GM12874 (cell line): ENCODE measurements around the gene LRP1B.

Experiments used
- CTCF ChIP-seq: IDR thresholded peaks from 2 replicates; pipeline ENCODE4 v1.5.1; 2011; ENCODE audit warnings: low read depth, mild to moderate bottlenecking, control low read depth, low read length, moderate library complexity; ENCODE audit not compliant: insufficient read depth

Gene LRP1B

GRCh38 chr2:140624200-140624599 is 1506.6 kb downstream of the LRP1B start:
- no peak for TF ChIP-seq CTCF

- TF ChIP-seq CTCF: no peak
These were observed 1509.0 kb downstream of the LRP1B start for GRCh38 chr2:140621583-140622362.

DNA sequence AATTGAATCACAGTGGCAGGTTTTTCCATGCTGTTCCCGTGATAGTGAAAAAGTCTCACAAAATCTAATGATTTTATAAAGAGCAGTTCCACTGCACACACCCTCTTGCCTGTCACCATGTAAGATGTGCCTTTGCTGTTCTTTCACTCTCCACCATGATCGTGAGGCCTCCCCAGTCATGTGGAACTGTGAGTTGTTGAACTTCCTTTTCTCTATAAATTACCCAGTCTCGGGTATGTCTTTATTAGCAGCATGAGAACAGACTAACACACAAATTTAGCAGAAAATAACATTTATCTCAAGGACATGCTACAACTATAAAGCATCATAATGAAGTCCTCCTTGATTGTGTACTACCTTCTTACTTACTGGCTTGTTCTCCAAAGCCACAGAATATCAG is 1526.0 kb downstream of the LRP1B start:
- no peak for TF ChIP-seq CTCF

DNA sequence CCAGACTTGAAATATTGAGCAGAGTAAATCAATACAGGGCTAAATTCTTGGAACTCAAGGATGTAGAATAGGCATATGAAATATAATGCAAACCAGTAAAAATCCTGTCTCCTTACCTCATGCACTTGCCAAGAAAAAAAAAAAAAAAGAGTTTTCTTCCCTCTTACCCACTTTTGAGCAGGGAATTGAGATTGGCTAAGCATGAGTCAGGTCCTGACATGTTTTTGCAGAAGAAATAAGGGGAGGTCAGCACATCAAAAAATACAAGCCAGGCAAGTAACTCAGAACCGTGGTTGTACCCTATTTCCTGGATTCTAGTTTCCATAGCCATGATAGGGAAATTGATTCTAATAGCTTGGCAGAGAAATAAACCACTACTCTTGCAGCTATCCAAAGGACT is 1526.7 kb downstream of the LRP1B start:
- no peak for TF ChIP-seq CTCF

GRCh38 chr2:140603416-140603815 is 1527.4 kb downstream of the LRP1B start:
- TF ChIP-seq CTCF: no peak

- no peak for TF ChIP-seq CTCF
These were observed 1529.0 kb downstream of the LRP1B start for GRCh38 chr2:140601801-140602200.

- no peak for TF ChIP-seq CTCF
These were observed 1529.5 kb downstream of the LRP1B start for GRCh38 chr2:140601342-140601741.
